HL-60/S4 (cell line): ENCODE data around the gene ZMYND8.
"Not testable (repeated sequence)": the region's sequence is repeated elsewhere in the genome, so short reads cannot be mapped to it uniquely, and the experiment has no call there.

Source experiments
- in situ Hi-C: fragments of 300-500 bp; cut with MboI; formaldehyde crosslinking; loops from 2 replicates; pipeline ENCODE4 v1.14.3; 2022; ENCODE audit warnings: low sequenced_read_pairs

The ZMYND8 gene

DNA sequence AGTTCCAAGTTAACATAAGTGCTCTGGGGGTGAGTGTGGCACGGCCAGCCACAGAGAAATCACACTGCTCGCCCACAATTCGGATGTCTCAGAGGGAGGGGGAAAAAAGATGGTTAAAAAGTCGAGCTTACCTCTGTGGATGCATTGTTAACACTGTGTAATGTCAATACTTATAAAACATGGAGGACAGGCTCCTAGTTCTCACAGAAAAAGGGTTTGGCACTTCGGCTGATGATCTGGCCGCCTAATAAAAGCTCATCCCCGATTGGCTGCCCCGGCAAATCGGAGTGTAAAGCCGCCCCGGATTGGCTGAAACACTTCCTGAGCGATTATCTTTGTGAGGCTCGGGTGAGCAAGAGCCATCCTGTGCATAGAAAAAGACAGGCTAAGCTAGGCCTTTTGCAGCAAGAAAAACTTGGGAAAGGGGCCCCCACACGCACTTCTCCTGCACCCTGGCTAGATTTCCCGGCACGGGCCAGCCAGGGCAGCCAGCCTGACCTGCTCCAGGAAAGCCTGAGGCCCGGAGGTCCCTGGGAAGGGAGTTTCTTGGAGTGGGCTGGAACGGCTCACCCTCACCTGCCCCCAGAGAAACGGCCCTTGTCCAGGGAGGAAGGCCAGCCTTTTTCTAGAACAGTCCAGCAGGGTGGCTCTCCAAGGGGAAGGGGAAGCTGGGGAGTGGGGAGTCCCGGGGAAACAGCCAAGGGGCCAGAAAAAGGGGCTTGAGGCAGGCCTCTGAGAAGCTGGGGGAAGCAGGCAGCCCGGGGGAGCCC lies at the start of gene ZMYND8:
Gene ZMYND8 (minus strand): TSS at position 174 of the 770 bp plus-strand sequence. CDS start 29 bp downstream, at position 145.
- in situ Hi-C loops: no loop called here

DNA sequence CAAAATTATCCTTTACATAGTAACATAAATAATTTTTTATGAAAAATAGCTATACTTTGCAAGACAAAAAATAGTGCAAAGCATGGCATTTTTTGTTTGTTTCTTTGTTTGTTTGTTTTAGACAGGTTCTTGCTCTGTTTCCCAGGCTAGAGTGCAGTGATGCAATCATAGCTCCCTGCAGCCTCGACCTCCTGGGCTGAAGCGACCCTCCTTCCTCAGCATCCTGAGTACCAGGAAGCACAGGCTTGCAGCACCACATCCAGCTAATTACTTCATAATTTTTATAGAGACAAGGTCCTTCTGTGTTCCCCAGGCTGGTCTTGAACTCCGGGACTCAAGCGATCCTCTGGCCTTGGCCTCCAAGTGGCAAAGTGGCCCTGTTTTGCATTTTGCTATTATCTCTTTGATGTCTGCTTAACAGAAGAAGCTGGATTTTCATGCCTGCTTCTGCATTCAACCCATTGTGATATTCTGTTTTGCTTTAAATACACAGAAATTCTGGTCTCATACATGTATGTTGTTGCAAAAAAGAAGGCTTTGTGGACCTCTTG lies 49.4 kb upstream of the ZMYND8 start:
- in situ Hi-C loops: no loop called here

DNA sequence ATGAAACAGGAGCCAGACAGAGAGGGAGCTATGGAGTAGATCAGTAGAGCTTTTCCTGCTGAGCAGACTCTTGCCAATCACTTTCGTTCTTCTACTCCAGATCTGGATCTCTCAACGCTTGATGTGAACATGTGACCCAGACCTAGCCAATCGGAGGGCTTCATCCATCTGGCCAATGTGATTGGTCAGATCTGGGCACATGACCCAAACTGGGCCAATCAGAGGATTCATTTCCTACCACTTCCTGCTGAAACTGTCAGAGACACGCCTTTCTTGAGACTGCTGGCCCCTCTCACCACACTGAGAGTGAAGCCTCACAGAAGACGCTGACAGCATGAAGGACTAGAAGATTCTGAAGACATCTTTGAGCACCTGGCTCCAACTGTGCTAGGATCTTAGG lies 44.2 kb upstream of the ZMYND8 start:
- in situ Hi-C loops: no loop called here

DNA sequence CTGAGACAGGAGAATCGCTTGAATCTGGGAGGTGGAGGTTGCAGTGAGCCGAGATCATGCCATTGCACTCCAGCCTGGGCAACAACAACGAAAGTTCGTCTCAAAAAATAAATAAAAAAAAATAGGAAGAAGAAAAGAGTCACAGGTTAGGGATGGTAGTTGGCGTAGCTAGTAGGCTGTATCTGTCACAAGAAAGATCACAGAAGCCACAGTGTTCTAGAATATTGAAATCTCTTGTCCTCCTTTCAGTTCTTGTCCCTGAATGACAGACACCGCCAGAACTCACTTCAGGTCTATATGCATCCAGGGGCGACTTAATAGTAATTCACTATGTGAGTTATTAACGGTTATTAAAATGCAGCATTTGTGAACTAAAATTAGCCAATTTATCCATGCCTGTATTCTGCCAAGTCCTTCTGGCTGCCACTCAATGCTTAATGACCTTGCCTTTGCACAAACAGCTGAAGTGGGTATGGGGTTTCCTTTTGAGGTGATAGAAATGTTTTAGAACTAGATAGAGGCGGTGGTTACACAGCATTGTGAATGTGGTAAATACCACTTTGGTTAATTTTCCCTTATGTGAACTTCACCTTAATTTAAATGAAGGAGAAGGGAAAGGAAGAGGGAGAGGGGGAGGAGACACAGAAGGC lies 41.3 kb upstream of the ZMYND8 start:
- in situ Hi-C loops: no loop called here

DNA sequence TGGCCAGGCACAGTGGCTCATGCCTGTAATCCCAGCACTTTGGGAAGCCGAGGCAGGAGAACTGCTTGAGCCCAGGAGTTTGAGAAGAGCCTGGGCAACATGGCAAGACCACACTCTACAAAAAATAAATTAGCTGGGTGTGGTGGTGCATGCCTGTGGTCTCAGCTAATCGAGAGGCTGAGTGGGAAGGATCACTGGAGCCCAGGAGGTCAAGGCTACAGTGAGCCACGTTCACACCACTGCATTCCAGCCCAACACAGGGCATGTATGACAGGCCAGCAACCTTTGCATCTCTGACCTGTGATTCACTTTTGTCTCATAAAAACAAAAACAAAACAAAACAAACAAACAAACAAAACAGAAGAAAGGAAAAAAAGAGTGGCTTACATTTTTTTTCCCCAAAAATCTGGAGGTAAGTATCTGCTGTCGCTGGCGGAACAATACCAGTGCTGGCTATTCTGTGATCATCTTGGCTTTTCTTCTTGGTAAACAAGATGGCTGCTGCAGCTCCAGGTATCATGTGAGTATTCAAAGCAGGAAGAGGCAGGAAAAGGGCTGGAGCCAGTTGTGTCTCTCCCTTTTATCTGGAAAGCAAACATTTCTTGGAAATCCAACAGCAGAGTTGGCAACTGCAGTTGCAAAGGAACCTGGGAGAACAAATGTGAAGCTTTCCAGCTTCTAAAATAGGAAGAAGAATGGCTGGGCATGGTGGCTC lies 40.4 kb upstream of the ZMYND8 start:
- in situ Hi-C loops: no loop called here

DNA sequence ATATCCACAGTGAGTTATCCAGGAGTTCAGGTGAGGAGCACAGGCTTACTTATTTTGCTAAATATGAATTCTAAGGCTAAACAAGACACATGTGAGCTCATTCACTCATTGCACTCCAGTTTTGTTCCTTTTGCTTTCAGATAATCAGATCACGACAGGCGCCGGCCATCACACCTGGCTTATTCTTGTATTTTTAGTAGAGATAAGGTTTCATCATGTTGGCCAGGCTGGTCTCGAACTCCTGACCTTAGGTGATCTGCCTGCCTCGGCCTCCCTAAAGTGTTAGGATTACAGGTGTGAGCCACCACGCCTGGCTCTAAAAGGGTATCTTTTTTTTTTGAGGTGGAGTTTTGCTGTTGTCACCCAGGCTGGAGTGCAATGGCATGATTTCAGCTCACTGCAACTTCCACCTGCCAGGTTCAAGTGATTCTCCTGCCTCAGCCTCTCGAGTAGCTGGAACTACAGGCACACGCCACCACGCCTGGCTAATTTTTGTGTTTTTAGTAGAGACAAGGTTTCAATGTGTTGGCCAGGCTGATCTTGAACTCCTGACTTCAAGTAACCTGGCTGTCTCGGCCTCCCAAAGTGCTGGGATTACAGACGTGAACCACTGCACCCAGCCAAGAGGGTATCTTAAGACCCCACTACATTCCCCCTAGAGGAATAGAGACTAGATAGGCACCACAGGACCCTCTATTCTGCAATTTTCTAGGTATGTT lies 37.5 kb upstream of the ZMYND8 start:
- in situ Hi-C loops: not testable (repeated sequence)

DNA sequence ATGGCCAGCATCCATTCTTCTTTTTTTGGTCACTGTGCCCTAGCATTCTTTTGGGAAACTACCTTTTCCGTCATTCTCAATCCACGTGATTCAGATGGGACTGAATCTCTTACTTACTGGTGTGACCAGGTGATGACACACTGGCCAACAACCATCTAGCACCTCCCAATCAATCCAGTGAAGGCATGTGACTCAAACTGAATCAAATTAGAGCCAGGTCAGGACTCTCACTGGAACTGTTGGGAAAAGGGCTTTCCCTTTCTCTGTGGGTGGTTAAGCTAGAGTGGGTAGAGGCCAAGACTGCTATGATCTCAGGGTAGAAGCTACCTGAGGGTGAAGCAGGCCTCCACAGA lies 36.2 kb upstream of the ZMYND8 start:
- in situ Hi-C loops: no loop called here

DNA sequence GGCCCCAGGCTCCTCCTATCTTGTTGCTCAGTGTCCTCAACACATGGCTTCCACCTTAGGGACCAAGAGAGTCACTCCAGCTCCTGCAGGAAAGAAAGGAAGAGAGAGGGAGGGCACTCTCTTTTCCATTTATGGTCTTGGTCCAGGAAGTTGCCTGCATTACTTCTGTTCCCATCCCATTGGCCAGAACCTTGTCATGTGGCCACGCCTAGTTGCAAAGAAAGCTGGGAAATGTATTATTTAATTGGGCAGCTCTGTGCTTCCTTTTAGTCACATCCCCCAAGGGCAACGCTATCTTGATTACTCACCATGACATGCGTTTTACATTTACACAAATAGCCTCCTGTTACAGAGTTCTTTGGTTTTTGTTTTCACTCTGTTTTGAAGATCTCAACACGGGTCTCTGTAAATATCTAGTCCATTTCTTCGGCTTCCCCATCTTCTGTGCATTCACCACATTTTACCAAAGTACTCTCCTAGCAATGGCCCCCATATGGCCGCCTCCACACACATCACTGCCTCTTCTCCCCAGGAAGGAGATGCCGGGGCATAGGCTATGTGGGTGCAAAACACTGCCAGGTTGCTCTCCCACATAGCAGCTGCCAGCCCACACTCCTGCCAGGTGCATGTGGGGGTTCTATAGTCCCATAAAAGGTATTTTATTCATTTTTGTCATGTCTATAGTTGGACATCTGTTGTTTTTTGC lies 35.7 kb upstream of the ZMYND8 start:
- in situ Hi-C loops: no loop called here

DNA sequence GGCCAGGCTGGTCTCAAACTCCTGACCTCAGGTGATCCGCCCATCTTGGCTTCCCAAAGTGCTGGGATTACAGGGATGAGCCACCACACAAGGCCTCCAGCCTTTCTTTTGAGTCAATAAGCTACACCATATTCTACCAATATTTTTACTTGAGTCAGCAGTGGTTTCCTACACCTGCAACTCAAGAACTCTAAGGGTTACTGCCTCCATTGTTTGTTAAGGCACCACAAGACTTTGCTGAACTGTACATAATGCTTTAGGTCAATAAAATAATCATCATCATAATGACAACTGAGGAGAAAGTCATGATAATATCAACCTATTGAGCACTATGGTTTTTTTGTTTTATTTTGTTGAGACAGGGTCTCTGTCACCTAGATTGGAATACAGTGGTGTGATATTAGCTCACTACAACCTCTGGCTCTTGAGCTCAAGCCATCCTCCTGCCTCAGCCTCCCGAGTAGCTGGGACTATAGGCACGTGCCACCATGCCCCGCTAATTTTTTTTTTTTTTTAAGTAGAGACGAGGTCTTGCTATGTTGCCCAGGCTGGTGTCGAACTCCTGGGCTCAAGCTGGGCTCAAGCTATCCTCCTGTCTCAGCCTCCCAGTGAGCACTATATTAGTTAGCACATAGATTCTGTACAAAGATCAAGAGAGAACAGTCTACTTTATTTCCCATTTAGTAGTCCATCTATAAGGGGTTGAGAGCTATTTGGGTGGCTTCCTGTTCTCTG lies 34.9 kb upstream of the ZMYND8 start:
- in situ Hi-C loops: no loop called here

DNA sequence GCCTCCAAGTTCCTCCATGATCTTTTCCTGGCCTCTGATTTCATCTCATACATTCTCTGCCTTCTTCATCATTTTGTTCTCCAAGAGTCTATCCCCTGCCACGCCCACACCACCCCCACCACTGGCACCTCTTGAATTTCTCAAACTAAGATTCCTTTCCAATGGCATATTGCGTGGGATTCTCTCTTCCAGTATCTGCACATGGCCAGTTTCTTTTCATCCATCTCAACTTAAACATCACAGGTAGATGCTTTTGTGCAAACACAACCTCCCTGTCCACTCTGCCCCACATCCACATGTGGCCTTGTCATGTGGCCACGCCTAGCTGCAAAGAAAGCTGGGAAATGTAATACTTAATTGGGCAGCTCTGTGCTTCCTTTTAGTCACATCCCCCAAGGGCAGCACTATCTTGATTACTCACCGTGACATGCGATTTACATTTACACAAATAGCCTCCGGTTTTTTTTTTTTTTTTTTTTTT lies 33.4 kb upstream of the ZMYND8 start:
- in situ Hi-C loops: loop anchor here (5.0 to 10.0 kb wide), 2 partner anchors 232 to 635 kb away; no protein-coding TSS in a partner anchor

DNA sequence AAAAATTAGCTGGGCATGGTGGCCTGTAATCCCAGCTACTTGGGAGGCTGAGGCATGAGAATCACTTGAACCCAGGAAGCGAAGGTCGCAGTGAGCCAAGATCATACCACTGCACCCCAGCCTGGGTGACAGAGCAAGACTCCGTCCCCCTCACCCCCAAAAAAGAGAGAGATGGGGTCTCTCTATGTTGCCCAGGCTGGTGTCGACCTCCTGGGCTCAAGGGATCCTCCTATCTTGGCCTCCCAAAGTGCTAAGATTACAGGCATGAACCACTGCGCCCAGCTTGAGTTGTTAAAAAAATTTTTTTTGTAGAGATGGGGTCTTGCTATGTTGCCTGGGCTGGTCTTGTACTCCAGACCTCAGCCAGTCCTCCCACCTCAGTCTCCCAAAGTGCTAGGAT lies 29.5 kb upstream of the ZMYND8 start:
- in situ Hi-C loops: loop anchor here (5.0 to 10.0 kb wide), 2 partner anchors 236 to 631 kb away; no protein-coding TSS in a partner anchor

DNA sequence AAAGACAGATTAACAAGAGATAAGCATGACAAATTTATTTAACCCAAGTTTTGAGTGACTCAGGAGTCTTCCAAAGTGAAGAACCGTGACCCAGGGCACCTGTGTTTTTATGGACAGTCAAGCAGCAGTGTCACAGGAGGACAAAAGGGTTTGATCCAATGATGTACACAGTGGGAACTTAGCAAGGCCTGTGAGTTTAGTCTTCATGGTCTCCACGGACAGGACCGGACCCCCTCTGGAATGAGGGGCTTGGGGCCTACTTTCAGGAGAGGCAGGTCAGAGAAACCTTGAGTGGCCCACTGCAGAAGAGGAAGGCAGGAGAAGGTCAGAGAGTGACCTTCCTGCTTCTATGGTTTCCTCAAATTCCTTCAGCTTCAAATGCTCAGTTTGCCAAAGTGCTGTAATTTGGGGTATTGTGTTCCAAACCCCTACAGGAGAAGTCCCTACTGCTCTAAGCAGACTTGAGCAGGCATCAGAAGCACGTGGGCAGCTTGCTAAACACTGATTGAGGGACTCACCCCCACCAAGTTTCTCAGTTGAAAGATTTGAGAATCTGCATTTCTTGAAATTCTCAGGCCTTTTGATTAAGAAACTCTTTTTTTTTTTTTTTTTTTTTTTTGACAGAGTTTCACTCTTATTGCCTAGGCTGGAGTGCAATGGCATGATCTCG lies 26.4 kb upstream of the ZMYND8 start:
- in situ Hi-C loops: loop anchor here (5.0 to 10.0 kb wide), 3 partner anchors 116 to 628 kb away; no protein-coding TSS in a partner anchor

DNA sequence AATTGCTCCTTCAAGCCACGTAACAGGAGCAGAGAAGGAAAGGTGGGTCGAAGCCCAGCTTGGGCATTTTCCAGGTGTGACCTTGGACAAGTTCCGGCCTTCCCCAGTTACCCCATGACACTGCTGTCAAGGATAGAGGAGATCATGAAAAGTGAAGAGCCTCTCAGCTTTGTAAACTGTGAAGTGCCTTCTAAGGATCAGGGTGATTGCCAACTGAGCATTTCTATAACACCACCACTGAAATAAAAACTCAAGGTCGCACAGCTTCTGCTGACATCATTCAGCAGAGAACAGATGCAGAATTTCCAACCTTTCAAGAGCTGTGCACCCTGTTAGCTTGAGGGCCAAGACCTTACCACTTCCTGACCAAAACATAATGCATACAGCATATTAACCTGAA lies 24.0 kb upstream of the ZMYND8 start:
- in situ Hi-C loops: loop anchor here (5.0 to 10.0 kb wide), 3 partner anchors 113 to 626 kb away; no protein-coding TSS in a partner anchor

DNA sequence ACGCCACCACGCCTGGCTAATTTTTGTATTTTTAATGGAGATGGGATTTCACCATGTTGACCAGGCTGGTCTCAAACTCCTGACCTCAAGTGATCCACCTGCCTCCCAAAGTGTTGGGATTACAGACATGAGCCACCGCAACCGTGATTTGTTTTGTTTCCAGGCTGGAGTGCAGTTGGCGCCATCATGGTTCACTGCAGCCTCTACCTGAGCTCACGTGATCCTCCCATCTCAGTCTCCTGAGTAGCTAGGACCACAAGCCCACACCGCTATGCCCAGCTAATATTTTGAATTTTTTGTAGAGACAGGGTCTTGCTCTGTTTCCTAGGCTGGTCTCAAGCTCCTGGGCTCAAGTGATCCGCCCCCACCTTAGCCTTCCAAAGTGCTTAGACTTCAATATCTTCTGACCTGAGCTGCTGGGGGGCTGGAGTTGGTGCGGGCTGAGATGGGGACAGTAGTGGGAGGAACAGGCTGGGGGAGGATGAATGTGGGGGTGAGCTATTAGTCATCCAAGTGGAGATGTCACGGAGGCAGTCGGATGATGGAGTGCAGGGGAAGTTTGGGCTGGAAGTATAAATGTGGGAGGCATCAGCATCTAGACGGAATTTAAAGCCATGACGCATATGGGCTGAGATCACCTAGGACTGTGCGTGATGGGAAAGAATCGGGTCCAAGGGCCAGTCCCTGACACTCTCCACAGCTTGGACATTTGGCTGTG lies 23.1 kb upstream of the ZMYND8 start:
- in situ Hi-C loops: loop anchor here (5.0 to 10.0 kb wide), 3 partner anchors 112 to 625 kb away; no protein-coding TSS in a partner anchor

DNA sequence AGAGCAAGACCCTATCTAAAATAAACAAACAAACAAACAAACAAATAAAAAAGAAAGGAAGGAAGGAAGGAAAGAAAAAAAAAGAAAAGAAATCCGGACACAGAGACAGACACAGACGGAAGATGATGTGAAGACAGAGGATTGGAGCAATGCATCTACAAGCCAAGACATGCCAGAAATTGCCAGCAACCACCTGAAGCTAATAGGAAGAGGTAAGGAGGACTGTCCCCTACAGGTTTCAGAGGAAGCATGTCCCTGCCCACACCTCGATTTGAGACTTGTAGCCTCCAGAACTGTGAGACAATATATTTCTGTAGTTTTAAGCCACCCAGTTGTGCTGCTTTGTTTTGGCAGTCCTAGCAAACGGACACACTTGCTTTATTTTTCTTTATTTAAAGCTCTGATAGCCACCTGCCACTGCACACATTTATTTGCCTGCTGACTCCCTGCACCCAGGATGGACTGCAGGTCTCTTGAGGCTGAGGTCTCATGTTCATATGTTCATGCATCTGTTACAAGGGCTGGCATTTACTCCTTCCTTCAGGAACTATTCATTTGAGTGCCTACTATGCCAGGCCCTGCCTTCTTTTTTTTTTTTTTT lies 20.7 kb upstream of the ZMYND8 start:
- in situ Hi-C loops: no loop called here

DNA sequence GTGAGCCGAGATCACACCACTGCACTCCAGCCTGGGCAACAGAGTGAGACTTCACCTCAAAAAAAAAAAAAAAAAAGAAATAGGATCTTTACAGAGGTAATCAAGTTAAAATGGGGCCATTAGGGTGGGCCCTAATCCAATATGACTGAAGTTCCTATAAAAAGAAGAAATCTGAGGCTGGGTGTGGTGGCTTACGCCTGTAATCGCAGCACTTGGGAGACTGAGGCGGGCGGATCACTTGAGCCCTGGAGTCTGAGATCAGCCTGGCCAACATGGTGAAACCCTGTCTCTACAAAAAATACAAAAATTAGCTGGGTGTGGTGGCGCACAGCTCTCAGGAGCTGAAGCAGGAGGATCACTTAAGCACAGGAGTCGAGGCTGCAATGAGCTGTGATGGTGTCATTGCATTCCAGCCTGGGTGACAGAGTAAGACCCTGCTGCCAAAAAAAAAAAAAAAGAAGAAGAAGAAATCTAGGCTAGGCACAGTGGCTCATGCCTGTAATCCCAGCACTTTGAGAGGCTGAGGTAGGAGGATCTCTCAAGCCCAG lies 19.7 kb upstream of the ZMYND8 start:
- in situ Hi-C loops: not testable (repeated sequence)

DNA sequence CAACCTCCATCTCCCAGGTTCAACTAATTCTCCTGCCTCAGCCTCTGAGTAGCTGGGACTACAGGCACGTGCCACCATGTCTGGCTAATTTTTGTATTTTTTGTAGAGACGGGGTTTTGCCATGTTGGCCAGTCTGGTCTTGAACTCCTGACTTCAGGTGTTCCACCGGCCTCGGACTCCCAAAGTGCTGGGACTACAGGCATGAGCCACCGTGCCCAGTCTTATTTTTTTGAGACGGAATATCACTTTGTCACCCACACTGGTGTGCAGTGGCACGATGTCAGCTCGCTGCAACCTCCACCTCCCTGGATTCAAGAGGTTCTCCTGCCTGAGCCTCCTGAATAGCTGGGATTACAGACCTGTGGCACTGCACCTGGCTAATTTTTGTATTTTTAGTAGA lies 17.6 kb upstream of the ZMYND8 start:
- in situ Hi-C loops: not testable (repeated sequence)
